CD4-positive, alpha-beta T cell treated with Interferon gamma for 1 hour (primary cell): ENCODE measurements around the gene ZNF563.

ENCODE experiments used
- DNase-seq: peaks from one replicate; pipeline ENCODE4 v3.0.0-alpha.2; 2020

ZNF563 gene

DNA sequence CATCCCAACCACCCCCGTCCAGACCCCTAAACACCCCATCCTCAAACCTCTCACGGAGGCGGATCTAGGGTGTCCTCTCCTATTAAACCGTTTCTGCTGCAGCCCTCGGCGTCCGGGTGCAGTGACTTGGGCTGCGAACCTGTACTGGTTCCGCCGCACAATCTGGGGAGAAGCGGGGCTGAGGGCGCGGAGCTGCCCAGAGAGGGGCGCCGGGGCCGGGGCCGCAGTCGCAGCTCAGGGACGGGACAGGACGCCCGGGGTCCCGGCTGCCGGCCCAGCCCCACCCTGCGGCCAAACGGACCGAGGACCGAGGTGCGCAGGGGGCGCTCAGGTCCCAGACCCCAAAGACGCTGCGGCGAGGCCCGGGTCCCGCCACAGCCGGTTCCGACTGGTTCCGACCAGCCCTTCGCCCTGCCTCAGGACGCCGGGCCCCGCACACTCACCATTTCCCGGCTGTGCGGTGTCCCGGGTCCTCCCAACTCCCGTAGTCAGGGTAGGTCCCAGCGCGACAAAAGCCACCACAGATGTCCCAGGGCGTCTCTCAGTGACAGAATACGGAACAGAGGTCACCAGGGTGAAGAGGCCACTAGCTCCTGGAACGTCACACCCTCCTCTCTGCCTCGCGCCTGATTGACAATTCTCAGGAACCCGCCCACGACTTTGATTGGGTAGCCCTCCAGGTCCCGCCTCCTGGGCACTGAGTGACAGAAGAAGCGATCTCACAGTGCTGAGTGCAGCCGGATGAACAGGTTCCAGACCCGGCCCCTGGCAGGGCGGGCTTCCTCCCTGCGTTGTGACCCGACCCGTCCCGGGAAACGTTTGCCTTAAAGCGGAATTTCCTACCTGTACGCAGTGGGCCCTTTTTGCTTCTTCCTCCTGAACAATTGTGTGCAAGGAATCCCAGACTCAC is 38.9 kb downstream of the ZNF563 start, which contains the start of gene ZNF44:
TSS of gene ZNF44 (minus strand) at position 635 of the 910 bp plus-strand sequence. CDS start at position 446, 189 bp downstream.
- DNase-seq, result peak; percentile 95

DNA sequence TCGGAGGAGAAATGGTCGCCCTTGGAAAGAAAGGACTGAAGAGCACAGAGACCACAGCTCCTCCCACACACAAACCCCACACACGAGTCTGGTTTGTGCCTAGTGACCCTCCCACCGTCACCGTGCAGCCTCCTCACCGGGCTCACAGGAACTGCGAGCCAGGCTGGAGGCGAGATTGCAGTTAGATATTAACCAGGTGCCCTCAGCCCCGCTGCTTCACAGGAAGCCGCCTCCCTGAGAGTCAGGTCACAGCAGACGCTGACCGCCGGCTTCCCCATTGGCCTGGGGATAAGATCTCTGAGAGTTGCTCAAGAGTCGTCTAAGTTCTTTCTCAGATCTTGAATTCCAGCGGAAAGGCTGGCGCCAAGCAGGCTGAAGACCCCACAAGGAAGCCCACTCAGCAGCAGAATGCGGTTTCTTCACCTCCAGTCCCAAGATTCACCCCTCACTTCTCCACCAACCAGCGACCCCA is 39.6 kb downstream of the ZNF563 start:
- peak; percentile 58 for DNase-seq

GRCh38 chr19:12289790-12290065 is 43.7 kb downstream of the ZNF563 start:
- DNase-seq, result no peak

DNA sequence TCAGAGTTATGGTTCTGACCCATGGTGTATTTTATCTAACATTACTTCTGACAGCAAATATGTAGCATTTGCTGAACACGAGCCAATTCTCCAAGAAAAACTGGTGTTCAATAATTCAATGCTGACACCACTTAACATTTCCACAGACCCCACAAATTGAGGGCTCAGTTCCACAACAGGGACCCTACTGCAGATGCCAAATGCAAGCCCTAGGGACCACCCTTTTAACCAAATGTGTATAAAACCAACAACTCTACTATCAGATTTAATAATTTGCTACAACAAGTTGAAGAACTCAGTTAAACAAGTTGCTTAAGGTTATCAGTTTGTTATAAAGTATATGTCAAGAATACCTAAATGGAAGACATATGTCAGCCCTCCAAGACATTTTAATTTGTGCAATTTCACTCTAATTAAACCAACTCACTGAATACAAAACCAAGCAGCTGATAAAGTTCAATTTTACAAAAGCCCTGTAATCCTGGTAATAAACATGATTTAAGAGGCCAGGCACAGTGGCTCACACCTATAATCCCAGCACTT is 45.4 kb downstream of the ZNF563 start:
- DNase-seq, result no peak

DNA sequence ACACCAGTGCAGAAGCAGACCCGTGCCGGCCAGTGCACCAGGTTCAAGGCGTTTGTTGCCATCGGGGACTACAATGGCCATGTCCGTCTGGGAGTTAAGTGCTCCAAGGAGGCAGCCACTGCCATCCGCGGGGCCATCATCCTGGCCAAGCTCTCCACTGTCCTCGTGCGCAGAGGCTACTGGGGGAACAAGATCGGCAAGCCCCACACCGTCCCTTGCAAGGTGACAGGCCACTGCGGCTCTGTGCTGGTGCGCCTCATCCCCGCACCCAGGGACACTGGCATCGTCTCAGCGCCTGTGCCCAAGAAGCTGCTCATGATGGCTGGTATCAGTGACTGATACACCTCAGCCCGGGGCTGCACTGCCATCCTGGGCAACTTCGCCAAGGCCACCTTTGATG is 48.8 kb downstream of the ZNF563 start:
- DNase-seq, result no peak

DNA sequence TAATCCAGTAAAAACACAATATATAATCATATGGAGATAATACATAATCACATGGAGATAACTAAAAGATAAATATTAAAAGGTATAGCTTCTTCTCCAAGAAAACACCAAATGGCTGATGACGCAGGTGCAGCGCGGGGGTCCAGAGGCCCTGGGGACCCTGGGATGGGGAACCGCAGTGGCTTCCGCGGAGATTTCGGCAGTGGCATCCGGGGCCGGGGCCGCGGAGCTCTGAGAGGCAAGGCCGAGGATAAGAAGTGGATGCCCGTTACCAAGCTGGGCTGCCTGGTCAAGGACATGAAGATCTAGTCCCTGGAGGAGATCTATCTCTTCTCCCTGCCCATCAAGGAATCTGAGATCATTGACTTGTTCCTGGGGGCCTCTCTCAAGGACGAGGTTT is 49.2 kb downstream of the ZNF563 start:
- no peak for DNase-seq

- no peak for DNase-seq
Measured at GRCh38 chr19:12278713-12279112, 54.7 kb downstream of the ZNF563 start.

DNA sequence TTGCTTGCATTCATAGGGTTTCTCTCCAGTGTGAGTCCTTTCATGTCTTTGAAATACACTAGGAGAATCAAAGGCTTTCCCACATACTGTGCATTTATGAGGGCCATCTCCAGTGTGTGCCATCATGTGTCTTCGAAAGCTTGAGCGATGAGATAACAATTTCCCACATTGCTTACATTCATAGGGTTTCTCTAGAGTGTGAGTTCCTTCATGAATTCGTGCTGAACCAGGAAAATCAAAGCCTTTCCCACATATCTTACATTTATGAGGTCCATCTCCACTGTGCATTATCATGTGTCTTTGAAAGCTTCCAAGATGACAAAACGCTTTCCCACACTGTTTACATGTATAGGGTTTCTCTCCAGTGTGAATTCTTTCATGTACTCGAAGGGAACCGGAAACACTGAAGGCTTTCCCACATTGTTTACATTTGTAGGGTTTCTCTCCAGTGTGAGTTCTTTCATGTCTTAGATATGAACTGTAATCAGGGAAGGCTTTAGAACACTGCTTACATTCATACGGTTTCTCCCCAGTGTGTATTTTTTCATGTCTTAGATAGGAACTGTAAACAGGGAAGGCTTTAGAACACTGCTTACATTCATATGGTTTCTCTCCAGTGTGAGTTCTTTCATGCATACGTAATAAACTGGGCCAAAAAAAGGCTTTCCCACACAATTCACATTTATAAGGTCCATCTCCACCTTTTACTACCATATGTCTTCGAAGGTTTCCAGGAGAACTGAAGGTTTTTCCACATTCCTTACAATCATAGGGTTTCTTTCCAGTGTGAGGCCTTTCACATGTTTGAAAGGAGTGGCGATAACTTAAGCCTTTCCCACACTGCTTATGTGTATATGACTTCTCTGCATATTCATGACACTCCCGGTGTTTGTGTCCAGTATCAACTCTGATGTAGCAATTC is 60.2 kb downstream of the ZNF563 start:
- DNase-seq, result no peak

DNA sequence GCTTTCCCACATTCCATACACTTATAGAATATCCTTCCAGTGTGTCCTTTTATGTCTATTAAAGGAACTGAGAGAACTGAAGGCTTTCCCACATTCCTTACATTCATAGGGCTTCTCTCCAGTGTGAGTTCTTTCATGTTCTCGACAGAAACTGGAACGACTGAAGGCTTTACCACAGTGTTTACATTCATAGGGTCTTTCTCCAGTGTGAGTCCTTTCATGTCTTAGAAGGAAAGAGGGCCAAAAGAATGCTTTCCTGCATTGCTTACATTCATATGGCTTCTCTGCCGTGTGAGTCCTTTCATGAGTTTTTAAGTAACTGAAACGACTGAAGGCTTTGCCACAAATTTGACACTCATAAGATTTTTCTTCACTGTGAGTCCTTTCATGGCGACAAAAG is 61.0 kb downstream of the ZNF563 start:
- no peak for DNase-seq

DNA sequence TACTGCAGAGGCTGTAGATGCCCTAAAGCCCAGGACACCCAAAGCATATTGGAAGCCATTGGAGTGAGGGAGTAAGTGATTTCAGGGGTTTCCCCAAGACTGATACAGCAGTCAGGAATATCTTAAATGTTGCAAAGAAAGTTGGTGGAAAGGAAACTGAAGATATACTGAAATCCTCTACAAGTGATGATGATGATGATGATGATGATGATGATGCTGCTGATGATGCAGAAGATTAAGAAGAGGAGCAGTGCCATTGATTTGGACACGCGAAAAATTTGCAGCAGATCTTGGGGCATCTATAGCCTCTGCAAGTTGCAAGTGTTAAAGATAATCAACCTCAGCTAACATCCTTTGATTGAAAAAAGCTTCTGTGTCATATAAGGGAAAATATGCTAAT is 62.6 kb downstream of the ZNF563 start:
- DNase-seq, result no peak
